ENCODE measurements around the gene BNC1.
A peak's percentile ranks its signal among the peaks of the same experiment; 100 is the strongest.

The BNC1 gene

DNA sequence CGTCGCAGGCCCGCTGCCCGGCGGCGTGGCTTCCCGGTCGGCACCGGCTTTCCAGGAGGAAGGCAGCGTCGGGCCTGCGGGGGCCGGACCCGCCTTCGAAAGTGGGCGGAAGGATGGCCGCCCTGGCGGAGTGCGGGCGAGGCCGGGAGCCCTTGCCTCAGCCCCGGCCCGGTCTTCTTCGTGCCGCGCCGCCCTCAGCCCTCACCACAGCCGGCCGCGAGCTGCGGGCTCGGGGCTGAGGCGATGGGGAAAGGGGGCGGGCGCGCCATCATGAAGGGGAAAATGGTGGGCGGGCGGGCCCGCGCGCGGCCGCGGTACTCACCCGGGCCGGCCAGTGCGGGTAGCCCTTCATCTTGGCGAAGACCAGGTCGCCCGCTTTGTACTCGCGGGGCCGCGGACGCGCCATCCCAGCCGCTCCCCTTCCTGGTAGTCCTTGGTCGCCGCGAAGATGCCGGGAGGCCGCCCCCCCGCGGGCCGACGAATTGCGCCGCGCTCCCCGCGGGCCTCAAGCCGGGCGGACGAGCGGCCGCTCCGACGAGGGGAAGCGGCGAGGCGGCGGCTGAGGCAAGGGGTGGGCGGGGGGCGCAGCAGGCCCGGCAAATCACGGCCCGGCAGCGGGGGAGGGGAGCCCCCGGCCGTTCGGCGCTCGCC, 77.3 kb downstream of the BNC1 start:
- peak overlapping the region; percentile 84 for H3K4me3 ChIP-seq (replicated peaks; ENCODE audit: low read depth, low read length)
- TF ChIP-seq, protein P1, sequence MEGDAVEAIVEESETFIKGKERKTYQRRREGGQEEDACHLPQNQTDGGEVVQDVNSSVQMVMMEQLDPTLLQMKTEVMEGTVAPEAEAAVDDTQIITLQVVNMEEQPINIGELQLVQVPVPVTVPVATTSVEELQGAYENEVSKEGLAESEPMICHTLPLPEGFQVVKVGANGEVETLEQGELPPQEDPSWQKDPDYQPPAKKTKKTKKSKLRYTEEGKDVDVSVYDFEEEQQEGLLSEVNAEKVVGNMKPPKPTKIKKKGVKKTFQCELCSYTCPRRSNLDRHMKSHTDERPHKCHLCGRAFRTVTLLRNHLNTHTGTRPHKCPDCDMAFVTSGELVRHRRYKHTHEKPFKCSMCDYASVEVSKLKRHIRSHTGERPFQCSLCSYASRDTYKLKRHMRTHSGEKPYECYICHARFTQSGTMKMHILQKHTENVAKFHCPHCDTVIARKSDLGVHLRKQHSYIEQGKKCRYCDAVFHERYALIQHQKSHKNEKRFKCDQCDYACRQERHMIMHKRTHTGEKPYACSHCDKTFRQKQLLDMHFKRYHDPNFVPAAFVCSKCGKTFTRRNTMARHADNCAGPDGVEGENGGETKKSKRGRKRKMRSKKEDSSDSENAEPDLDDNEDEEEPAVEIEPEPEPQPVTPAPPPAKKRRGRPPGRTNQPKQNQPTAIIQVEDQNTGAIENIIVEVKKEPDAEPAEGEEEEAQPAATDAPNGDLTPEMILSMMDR (IDR thresholded peaks at IDR 0.05; ENCODE audit: low read depth, low read length, missing control alignments) = no peak
- no peak for DNase-seq (ENCODE audit: extremely low read depth, low read depth)

DNA sequence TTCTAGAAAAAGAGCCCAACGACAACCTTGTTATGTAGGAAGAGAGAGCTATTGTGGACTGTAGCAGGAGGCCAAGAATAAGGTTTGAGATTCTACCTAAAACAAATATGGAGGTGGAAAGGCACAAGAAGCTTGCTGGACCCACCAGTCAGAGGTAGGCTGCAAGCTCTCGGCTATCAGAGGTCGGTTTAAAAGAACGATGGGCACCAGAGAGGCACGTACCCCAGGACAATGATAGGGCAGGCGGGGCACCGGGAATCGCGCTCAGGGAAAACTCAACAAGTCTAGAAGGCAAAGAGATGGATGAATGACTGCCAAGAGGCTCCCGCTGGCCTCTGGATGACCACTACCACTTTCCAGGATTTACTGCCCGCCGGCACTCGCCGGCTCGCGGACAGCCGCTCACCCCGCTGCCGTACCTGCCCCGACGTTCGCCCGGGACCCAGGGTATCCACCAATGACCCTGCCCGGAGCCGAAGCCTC, 77.9 kb downstream of the BNC1 start:
- no peak for DNase-seq (ENCODE audit: extremely low read depth, low read depth)
- peak overlapping the region; percentile 84 for H3K4me3 ChIP-seq (replicated peaks; ENCODE audit: low read depth, low read length)
- TF ChIP-seq, protein P1 (IDR thresholded peaks at IDR 0.05; ENCODE audit: low read depth, low read length, missing control alignments) = no peak
